ENCODE measurements around the gene GREB1L. TPM values are rescaled to one million over a fixed set of nuclear protein-coding genes. Genes with fewer than 3 reads are reported as not detected.

GREB1L gene
- total RNA-seq, 2 donors from 2014 or later, result 0.52 to 3.0 TPM

DNA sequence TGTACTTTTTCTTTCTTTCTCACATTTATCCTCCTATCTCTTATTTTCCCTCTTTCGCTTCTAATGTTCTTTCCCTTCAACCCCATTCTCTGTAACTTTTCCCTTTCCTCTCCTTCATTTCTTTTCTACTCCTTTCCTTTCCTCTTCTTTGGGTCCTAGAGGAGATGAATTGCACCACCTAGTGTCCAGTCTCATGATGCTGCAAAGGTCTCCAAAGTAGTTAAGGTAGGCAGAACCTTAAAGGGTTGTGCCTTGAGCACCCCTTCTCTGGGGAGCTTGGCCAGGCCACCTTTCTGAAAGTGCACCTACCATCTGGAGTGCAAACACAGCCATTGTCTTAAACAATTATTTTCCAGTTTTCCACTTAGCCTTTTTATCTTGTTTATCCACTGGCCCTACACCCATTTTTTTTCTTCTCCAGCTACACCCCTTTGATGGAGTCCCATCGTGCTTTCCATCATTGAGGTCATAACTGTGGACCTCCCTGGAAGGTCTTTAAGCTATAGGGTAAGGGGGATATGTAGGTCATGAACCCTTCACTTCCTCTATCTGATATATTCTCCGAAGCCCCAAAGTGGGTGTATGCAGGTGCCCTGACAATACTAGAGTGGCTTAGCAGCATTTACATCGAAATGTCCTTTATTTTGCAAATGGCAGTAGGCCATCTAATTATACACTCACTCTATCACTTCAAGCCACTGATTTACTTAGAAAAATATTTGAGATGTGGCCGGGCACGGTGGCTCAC lies 202.6 kb downstream of the GREB1L start:
- H3K27me3 ChIP-seq, result peaks cover 0 to 5% of the 10 kb centered on the region in 2 donors
- H3K9me3 ChIP-seq, result no peaks in the 10 kb centered on the region
- no peaks in the 10 kb centered on the region for H3K36me3 ChIP-seq (replicated peaks in 1 of 2; ENCODE audit: insufficient read depth in 1 of 2, low read depth in 2 of 2)
- WGBS, 2 donors, result 61 to 67% methylated on average over 6 of the region's 6 CpGs
- intact Hi-C loops (cut with DNase I), result loop anchor here (5.0 kb wide), 1 partner anchor 252 kb away; no protein-coding TSS in a partner anchor
- ATAC-seq (no peak), DNase-seq (peak; percentile 14 to 51 (median 32))
- H3K4me1 ChIP-seq, result no peaks in the 10 kb centered on the region
- H3K27ac ChIP-seq, result no peak overlapping the region
- no peak overlapping the region for H3K4me3 ChIP-seq
- no peak for TF ChIP-seq POLR2A (IDR thresholded peaks at IDR 0.05)
- TF ChIP-seq, protein P1, sequence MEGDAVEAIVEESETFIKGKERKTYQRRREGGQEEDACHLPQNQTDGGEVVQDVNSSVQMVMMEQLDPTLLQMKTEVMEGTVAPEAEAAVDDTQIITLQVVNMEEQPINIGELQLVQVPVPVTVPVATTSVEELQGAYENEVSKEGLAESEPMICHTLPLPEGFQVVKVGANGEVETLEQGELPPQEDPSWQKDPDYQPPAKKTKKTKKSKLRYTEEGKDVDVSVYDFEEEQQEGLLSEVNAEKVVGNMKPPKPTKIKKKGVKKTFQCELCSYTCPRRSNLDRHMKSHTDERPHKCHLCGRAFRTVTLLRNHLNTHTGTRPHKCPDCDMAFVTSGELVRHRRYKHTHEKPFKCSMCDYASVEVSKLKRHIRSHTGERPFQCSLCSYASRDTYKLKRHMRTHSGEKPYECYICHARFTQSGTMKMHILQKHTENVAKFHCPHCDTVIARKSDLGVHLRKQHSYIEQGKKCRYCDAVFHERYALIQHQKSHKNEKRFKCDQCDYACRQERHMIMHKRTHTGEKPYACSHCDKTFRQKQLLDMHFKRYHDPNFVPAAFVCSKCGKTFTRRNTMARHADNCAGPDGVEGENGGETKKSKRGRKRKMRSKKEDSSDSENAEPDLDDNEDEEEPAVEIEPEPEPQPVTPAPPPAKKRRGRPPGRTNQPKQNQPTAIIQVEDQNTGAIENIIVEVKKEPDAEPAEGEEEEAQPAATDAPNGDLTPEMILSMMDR (IDR thresholded peaks at IDR 0.05), result peak in 6 of 7 experiments; percentile 55 to 79 (median 63)

GRCh38 chr18:21448299-21448698 lies 206.3 kb downstream of the GREB1L start:
- DNase-seq (no peak), ATAC-seq (no peak)
- no peaks in the 10 kb centered on the region for H3K4me1 ChIP-seq
- H3K36me3 ChIP-seq (replicated peaks in 1 of 2; ENCODE audit: insufficient read depth in 1 of 2, low read depth in 2 of 2), result no peaks in the 10 kb centered on the region
- no peaks in the 10 kb centered on the region for H3K9me3 ChIP-seq
- H3K27me3 ChIP-seq, result peaks cover 0 to under 1% of the 10 kb centered on the region in 2 donors
- intact Hi-C loops (cut with DNase I), result no loop called here
- no peak overlapping the region for H3K4me3 ChIP-seq
- no peak overlapping the region for H3K27ac ChIP-seq
- TF ChIP-seq POLR2A (IDR thresholded peaks at IDR 0.05), result no peak
- TF ChIP-seq, protein P1 (IDR thresholded peaks at IDR 0.05), result no peak

DNA sequence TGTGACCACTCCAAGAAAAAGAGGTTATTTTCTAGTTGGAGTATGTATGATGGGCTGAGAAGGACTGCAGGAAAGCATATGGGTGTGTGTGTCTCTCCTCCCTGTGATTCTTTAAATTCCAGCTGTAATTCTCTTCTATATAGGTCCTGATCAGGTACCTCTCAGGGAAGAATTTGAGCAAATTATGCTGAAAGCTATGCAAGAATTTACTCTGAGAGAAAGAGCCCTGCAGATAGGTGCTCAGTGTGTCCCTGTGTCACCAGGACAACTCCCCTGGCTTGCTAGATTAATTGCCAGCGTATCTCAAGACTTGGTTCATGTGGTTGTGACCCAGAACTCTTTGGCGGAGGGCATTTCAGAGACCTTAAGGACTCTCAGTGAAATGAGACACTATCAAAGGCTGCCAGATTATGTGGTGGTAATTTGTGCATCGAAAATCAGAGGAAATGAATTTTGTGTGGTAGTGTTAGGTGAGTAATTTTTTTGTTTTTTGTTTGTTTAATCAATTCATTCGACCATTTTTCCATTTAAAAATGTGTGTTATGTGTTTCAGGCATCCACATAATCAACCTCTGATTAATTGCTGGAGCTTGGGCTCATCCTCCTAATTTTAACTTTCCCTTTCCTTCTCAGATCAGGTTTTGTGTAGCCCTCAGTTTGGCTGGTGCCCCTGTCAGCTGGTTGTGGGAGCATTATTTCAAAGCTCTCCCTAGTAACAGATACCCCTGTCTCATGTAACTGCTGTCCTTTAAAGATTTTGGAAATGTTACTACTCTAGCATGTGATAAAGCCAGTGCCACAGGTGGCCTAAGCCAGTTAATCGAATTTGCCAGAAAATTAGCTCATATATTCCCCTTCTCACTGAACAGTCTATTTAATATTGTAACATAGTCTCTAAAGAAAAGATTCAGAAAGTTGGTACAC lies 207.6 kb downstream of the GREB1L start:
- intact Hi-C loops (cut with DNase I), result no loop called here

GRCh38 chr18:21450503-21450902 lies 208.5 kb downstream of the GREB1L start:
- no peak for ATAC-seq
- no peaks in the 10 kb centered on the region for H3K27me3 ChIP-seq

More for the DNA sequence above, 207.6 kb downstream of the GREB1L start:
- ATAC-seq (no peak), DNase-seq (no peak)
- no peaks in the 10 kb centered on the region for H3K9me3 ChIP-seq
- no peak overlapping the region for H3K4me3 ChIP-seq
- no peak overlapping the region for H3K27ac ChIP-seq
- TF ChIP-seq, protein P1 (IDR thresholded peaks at IDR 0.05), result no peak
- TF ChIP-seq POLR2A (IDR thresholded peaks at IDR 0.05), result no peak
- H3K4me1 ChIP-seq, result no peaks in the 10 kb centered on the region
- no peaks in the 10 kb centered on the region for H3K27me3 ChIP-seq
- no peaks in the 10 kb centered on the region for H3K36me3 ChIP-seq (replicated peaks in 1 of 2; ENCODE audit: insufficient read depth in 1 of 2, low read depth in 2 of 2)
- WGBS, 2 donors, result 69% methylated on average over 5 of the region's 5 CpGs

More at GRCh38 chr18:21450503-21450902, 208.5 kb downstream of the GREB1L start:
- 60 to 64% methylated on average over 2 of the region's 2 CpGs for WGBS, 2 donors
- no peaks in the 10 kb centered on the region for H3K36me3 ChIP-seq (replicated peaks in 1 of 2; ENCODE audit: insufficient read depth in 1 of 2, low read depth in 2 of 2)
- H3K4me1 ChIP-seq, result no peaks in the 10 kb centered on the region
- no peak for DNase-seq
- TF ChIP-seq, protein P1 (IDR thresholded peaks at IDR 0.05), result no peak
- H3K4me3 ChIP-seq, result no peak overlapping the region
- no peaks in the 10 kb centered on the region for H3K9me3 ChIP-seq
- intact Hi-C loops (cut with DNase I), result no loop called here
- H3K27ac ChIP-seq, result no peak overlapping the region
